Measurements from ENCODE around the gene TAF5.

GRCh38 chr10:103423748-103424147 lies 56.0 kb downstream of the TAF5 start:
- no peak for TF ChIP-seq CTCF (conservative IDR thresholded peaks at IDR 0.05; ENCODE audit: low read depth, low read length)
- TF ChIP-seq EZH2 (IDR thresholded peaks at IDR 0.05; ENCODE audit: borderline replicate concordance, low read depth, low read length, poor library complexity, severe bottlenecking), result no peak

Data from A673 (cell line).